C1 segment of cervical spinal cord (tissue), 14 donors: ENCODE data around the gene RAD51B.

Experiments used
- DNase-seq, 14 donors: peaks; one replicate each; lab custom pipeline; 2025; lab: John Stamatoyannopoulos, UW

The RAD51B gene

DNA sequence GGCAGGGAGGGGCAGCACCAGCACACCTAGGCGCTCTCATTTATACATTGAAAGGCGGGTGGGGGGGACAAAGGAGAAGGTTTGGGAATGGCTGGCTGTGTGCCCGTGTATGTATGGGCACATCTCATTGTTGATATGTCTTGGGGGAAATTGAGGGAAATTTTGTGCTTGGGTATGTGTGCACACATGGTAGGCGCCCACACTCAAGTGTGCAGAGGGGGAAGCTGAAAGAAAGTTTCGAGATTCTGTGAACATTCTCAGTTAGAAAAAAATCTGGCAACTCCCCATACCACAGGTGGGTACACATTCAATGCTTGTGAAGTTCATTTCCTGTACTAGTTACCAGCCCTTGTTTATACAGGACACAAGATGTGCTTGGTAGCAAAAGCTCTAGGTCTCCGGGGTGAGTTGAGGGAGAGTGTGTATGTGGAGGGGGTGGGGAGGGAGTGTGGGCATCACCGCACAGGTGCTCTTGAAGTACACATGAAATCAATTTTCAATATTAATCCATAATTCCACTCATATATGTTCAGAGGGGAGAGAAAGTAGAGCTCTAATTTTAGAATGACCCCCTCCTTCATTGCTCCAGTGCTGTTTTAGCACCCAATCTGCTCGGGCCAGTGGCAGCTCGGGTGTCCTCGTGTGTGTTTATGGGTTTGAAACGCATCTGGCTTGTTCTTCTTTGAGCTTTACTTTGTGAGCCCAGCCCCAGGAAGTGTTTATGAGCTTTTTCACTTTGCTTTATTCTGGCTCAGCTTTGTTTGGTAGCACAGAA lies 687.3 kb downstream of the RAD51B start:
- DNase-seq = no peak

GRCh38 chr14:68507544-68508081 lies 688.0 kb downstream of the RAD51B start:
- DNase-seq = no peak

GRCh38 chr14:68508581-68508980 lies 689.0 kb downstream of the RAD51B start:
- DNase-seq = no peak

DNA sequence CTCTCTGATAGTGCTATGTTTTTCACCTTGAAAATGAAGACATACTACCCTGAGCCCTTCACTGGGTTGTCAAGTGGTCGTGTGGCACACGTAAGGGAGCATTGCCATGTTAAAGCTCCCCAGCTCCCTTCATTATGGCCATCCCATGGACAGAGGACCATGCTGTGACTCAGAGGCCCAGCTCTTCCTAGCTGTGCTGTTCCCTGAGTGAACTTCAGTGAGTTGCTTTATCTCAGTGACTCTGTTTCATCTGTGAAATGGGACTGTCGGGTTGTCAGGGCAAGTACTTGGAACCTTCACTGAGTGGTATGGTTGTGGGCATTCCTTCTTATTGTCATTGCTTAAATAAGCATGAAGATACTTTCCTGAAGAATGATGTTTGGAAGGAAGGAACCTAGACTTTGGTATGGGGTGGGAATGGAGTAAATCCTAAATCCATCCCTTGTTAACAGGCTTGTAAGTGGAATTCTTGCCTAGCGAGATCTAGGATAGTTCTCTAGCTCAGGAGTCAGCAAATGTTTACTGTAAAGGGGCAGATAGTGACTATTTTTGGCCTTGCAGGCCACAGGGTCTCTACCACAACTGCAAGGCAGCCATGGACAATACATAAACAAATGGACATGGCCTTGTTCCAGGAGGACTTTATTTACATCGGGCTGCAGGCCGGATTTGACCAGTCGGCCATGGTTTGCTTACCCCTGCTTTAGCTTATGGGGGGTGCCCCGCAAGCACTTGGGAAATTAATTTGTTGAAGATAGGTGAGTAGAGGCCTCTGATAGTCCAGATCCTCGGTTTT lies 689.8 kb downstream of the RAD51B start:
- no peak for DNase-seq

GRCh38 chr14:68510201-68511128 lies 690.9 kb downstream of the RAD51B start:
- DNase-seq = no peak

DNA sequence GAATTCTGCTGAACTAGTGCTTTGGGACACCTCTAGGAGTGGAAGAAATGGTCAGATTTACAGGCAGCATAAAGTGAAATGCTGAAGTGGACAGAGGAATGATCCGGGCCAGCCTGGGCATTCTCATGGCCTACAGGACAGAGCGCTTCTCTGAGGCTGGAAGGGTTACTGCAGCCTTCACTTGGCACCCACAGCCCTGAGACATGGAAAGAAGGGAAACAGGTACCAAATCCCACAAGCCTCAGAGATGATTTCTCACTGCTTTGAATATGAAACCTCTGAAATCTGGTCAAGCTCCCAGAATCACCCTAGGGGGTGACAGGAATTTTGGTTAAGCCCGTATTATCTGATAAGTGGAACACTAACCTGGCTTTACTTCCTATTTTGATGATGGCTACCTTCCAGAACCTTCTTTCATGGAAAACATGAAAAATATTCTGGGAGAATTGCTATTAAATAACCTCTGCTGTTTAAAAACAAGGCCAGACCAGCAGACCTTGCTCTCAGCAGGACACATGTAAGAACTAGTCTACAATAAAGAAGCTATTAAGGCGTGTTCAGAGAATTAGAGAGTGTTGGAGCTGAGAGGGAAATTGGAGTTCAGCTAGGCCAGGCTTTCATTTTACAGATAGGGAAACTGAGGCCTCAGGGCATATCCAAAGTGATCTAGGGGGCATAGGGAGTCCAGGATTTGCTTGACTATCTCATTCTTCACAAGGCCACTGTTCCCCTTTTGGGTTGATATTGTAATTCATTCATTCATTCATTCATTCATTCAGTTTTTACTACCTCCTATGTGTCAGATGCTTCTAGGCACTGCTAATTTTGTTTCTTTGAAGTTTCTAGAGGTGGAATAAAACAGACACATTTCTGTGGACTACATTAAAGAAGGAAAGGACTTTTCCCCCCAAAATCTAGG lies 691.8 kb downstream of the RAD51B start:
- DNase-seq = no peak

- no peak for DNase-seq
Observed at GRCh38 chr14:68512088-68512487, 692.5 kb downstream of the RAD51B start.

DNA sequence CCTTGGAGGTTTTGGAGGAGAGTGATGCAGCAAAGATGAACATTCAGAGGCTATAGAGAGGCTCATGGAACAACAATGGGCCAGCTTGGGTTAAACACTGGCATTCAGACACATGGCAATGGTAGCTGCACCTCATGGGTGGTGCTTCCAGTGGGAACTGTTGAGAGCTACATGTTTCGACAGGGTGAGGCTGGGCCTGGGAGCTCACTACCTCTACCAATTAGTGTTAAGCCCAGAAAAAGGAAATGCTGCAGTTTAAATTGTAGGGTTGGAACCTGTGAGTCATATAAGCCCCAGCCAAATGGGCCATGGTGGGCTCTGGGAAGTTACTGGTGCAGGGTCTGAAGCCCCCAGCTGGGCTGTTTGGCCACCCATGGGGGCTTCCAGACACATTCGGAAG lies 693.6 kb downstream of the RAD51B start:
- DNase-seq = no peak

DNA sequence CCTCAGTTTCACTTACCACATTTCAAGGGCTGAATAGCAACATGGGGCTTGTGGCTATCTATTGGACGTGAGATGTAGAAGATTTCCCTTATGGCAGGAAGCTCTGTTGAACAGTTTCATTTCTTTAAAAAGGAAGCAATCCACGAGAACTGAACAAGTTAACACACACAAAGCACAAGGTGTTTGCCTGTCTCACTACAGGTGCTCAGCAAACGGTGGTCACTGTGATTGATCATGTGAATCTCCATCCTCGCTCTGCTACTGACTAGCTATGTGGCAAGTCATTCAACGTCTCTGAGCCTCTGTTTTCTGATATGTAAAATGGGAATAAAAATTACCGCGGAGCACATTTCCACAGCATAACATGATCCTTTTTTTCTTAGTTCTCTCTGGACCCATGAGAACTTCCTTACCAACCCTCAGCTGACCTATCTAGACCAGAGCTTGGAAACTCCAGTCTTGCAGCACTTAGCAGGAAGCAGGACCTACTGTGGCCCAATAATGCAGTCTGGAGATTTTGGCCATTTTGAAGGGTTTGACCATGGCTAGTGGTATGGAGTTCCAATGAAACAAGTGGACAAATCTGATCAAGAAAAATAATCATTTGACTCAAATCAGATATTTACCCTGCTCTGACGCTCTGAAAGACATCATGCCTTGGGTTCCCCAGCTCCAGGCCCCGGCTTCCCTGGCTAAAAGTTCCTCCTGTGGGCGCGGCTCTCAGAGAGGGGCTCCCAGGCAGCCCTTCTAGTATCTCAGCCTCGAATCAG lies 694.4 kb downstream of the RAD51B start:
- no peak for DNase-seq

DNA sequence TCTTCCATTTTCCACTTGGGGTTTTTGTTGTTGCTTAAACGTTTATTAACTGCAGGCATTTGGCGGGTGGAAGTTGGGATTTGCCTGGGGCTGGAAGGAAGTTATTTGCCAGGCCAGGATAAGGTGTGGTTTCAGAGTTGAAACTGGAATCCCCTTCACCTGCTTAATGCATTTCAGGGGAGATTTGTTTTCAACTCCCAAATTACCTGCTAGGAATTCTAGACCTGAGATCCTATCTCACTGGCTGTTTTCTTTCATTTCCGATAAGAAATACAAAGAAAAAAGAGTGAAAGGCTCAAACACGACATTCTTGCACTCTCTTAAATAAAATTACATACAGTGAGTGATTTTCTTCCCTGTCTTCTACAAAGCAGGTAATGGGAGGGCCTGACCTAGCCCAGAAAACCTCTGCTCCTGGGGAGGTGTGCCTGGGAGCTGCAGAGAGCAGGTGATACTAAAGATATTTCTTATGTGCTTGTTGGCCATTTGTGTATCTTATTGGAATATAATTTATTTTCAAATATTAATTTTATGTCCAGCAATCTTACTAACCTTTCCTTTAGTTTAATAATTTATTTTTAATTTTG lies 695.1 kb downstream of the RAD51B start:
- DNase-seq = no peak

DNA sequence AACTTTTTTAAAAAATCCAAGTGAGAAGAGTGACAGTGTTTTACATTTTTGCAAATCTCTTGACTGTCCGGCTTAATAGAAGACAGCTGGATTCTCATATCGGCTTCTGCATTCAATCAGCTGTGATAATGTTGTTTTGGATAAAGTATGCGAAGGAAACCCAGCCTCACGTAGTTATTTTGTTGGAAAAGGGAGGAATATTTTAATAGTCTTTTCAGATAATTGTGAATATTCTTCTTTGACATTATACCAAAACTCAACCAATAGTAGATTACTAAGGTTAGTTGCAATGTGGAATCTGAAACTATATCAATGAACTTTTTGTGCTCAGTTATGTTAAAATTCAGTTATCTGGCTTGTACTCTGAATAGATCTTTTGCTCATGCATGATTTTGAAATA lies 696.8 kb downstream of the RAD51B start:
- no peak for DNase-seq

GRCh38 chr14:68518166-68518565 lies 698.6 kb downstream of the RAD51B start:
- DNase-seq = no peak

DNA sequence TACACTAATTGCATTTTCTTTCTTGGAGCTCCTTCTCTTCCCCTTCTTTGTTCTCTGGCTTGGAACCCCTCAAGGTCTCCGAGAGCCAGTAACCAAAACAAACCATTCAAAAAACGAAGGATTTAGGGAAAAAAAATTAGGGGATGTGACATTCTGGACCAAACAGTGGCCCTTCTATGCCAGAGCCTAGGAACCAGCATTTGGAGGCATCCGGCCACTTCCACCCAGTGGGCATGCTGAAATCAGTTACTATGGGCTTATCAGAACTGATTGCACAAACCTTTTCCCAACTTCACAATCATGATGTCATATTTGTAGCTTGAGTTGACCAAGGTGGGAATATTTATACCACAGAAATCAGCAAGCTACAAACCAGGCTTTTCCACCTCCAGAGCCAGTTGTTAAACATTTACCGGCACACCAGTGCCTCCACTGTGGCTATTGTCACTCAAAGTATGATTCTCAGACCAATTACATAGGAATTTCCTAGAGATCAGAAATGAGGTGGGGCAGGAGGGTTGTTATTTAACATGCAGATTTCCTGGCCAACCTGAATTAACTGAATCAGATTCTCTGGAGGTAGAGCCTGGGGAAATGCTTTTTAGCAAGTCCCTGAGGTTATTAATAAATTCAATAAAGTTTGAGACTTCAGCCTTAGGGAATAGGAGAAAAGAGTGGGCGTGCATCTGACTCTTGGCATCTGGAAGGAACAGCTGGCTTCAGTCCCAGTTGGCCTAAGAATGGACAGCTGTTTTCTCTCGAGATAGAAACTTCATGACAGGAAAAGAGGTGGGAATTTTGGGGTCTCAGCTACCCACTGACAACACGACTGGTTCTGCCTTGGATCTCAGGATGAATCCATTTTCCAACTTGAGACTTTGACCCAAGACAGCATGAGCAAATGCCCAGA lies 699.4 kb downstream of the RAD51B start:
- no peak for DNase-seq

DNA sequence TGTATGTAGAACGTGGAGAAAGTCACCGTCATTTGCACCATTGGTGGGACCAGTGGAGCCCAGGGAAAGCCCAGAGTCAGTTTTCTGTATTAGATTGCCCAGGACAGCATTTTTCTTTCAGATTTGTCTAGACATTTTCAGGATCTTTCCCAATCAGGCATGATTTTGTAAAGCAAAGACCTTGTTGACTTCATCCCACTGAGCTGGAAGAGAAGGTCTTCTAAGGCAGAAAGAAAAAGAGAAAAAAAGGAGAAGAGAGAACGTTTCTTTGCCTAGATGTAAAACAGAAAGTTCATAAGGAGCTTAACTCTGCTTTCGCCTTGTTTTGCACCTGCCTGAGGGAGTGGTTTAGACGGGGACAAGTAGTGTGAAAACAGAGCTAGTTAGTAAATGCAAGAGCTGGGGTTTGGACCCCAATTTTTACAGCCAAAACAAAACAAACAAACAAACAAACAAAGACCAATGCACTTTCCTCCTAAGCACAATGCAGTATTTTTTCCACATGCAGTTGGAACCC lies 700.1 kb downstream of the RAD51B start:
- no peak for DNase-seq

DNA sequence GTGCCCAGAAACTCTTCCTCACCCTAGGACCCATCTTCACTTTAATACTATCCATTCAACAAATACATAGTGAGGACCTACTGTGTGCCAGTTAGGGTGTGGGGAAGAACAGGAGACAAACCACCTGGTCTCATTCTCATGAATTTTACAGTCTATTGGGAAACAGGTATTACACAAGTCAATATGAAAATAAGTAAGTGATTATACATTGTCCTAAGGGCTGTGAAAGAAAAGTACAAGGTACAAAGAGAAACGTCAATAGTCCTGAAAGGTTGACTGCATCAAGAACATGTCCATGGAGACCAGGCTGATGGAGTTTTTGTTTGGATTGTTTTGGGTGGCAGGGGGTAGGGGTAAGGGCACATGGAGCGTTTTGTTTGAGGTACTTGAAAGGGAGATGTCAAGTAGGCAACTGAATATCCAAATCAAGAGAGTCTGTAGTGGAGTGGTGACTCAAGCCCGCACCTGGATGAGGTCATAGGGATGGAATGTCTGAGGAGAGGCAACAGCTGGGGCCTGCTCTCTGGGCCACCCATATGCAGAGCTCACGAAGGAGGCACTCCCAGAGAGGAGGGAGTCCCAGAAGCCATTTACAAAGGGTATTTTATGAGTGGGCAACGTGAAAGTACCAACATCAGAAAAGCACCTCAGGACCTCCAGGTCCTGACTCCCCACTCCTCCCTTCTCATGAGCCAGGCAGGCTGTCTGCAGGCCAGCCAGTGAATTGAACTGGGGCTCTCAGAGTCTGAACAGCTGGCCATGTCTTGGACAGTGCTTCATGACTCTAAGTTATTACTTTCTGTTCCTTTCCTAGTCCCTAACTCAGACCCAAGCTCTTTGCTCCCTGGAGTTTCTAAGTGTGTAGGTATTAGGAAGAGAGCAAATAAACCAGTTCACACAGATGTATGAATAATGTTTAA lies 701.3 kb downstream of the RAD51B start:
- no peak for DNase-seq

DNA sequence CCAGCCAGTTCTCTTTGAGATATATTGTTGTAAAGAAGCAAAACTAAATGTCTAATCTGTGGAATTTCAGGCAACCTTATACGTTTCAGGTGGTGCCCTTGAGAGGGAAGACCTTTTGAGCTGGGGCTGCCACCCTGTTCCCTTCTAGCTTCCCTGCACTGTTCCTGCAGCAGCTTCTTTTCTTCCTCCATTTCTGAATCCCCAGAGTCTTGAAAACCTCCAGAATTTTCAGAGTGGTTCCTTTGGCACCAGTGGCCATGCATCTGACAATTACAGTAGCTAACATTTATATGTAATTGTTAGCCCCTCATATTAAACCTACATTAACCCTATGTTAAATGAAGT lies 702.0 kb downstream of the RAD51B start:
- no peak for DNase-seq

DNA sequence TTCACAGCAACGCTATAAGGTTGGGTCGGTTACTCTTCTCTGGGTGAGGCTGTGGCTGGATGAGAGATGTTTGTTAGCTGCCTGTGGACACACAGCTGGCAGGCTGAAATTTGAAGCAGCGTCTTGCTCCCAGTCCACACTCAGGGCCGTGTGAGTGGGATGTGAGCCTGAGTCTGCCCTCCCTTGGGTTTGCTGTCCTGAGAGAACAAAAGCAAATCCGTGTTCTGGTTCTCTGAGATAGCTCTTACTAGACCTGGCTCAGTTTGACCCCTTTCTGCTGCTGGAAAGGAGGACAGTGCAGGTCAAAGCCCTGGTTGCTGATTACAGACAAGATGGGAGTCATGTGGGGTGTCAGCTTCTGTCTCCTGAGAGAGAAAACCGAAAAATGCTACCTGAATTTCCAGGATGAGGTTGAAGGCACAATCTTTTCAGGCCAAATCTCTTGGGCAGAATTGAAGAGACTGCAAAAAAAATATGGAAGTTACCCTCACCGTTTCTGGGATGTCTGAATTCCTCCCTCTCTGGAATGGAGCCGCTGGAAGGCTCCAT lies 702.5 kb downstream of the RAD51B start:
- DNase-seq = no peak
